ENCODE measurements around the gene PLEKHJ1.

DNA sequence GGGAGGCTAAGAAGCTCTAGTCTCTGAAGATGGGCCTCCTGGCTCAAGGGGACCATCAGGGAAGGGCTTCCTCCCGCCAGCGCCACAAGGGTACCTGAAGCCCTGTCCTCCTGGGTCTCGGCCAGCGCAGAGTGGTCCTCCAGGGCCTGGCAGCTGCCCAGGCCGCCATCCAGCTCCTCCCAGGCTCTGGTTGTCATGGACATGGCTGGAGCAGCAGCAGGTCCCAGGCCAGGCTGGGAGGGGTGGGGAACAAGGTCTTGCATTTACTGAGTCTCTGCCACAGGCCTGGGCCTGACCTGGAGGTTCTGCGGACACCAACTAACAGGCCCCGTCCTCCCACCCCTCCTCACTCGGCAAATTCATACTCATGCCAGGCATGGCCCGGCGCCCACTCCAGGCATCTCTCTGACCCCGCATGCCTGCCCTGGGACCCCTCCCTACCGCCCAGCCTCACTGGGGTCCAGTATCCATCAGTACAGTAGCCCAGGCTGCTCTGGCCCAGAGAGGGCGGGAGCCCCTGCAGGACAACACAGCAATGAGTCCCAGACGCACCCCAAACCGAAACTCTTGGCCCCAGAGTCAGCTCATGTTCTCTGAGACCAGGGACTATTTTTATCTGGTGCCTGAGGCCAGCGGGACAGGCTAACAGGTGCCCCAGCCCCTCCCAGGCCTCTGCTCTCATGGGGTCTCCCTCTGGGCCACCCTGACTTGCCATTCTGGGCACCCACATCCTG is 19.1 kb upstream of the PLEKHJ1 start:
- TF ChIP-seq, protein P1, sequence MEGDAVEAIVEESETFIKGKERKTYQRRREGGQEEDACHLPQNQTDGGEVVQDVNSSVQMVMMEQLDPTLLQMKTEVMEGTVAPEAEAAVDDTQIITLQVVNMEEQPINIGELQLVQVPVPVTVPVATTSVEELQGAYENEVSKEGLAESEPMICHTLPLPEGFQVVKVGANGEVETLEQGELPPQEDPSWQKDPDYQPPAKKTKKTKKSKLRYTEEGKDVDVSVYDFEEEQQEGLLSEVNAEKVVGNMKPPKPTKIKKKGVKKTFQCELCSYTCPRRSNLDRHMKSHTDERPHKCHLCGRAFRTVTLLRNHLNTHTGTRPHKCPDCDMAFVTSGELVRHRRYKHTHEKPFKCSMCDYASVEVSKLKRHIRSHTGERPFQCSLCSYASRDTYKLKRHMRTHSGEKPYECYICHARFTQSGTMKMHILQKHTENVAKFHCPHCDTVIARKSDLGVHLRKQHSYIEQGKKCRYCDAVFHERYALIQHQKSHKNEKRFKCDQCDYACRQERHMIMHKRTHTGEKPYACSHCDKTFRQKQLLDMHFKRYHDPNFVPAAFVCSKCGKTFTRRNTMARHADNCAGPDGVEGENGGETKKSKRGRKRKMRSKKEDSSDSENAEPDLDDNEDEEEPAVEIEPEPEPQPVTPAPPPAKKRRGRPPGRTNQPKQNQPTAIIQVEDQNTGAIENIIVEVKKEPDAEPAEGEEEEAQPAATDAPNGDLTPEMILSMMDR (IDR thresholded peaks at IDR 0.05; ENCODE audit: low read depth, low read length): no peak
- no peak for TF ChIP-seq EZH2phosphoT487 (IDR thresholded peaks at IDR 0.05; ENCODE audit: low read depth)
